IMR-90 (cell line): ENCODE data around the gene CCND1. TPM values are rescaled to one million over a fixed set of nuclear protein-coding genes. Genes with fewer than 3 reads are reported as not detected.

Experiments
- ATAC-seq: fragments of 200-7000 bp; cut with Tn5 transposase; 2 replicates; pipeline ENCODE4 v1.9.1; 2020; ENCODE audit warnings: low read depth, mild to moderate bottlenecking, moderate library complexity
- BruUV-seq: library from RNA; stranded (reverse); fragments of 400-500 nt; replicated peaks from 2 replicates; lab custom pipeline; 2021; lab: Mats Ljungman, UMichigan
- CTCF ChIA-PET: fragments of 300-600 bp; formaldehyde crosslinking; extraction: SDS; loops from one replicate; lab custom pipeline; 2021; ENCODE audit warnings: antibody characterized with exemption; lab: Yijun Ruan, JAX
- POLR2A ChIA-PET: fragments of 300-600 bp; sonication (Branson Sonifier 250); formaldehyde crosslinking; loops from one replicate; lab custom pipeline; 2022; ENCODE audit warnings: antibody characterized with exemption; ENCODE audit not compliant: unreplicated experiment; lab: Charles Lee
- DNase-seq: peaks from one replicate; pipeline ENCODE4 v3.0.0; 2013
- H2AFZ ChIP-seq: replicated peaks from 2 replicates; pipeline ENCODE3; 2013; ENCODE audit warnings: low read length, mild to moderate bottlenecking; ENCODE audit not compliant: poor library complexity
- H2AK5ac ChIP-seq: 2 replicates; pipeline ENCODE4 v1.6.1; 2013; ENCODE audit warnings: low read depth, low read length, inconsistent platforms
- H2AK9ac ChIP-seq: replicated peaks from 2 replicates; pipeline ENCODE3; 2013; ENCODE audit warnings: mild to moderate bottlenecking, low read depth, low read length, moderate library complexity; ENCODE audit not compliant: poor library complexity
- H2BK120ac ChIP-seq: 2 replicates; pipeline ENCODE4 v1.6.1; 2013; ENCODE audit warnings: low read depth, low read length, inconsistent platforms
- H2BK15ac ChIP-seq: 3 replicates; pipeline ENCODE4 v1.6.1; 2013; ENCODE audit warnings: low read depth, low read length, inconsistent platforms
- H2BK20ac ChIP-seq: 2 replicates; pipeline ENCODE4 v1.6.1; 2013; ENCODE audit warnings: low read depth, mild to moderate bottlenecking, inconsistent platforms, low read length, moderate library complexity
- H2BK5ac ChIP-seq: 2 replicates; pipeline ENCODE4 v1.6.1; 2013; ENCODE audit warnings: mild to moderate bottlenecking, low read depth, low read length, inconsistent platforms; ENCODE audit not compliant: poor library complexity, severe bottlenecking
- H3K14ac ChIP-seq: replicated peaks from 2 replicates; pipeline ENCODE4 v1.6.1; 2013; ENCODE audit warnings: low read depth, low read length, inconsistent platforms
- H3K18ac ChIP-seq: 2 replicates; pipeline ENCODE4 v1.6.1; 2013; ENCODE audit warnings: low read depth, low read length, control low read depth
- H3K23ac ChIP-seq: 2 replicates; pipeline ENCODE4 v1.6.1; 2013; ENCODE audit warnings: low read depth, low read length, inconsistent platforms
- H3K27ac ChIP-seq: 2 replicates; pipeline ENCODE4 v1.5.1; 2013; ENCODE audit warnings: mild to moderate bottlenecking, control low read depth, low read length; ENCODE audit not compliant: insufficient read depth
- H3K27me3 ChIP-seq: 2 replicates; pipeline ENCODE4 v1.6.1; 2013; ENCODE audit warnings: low read length; ENCODE audit not compliant: control insufficient read depth, insufficient read depth
- H3K36me3 ChIP-seq: 2 replicates; pipeline ENCODE4 v1.6.1; 2013; ENCODE audit warnings: low read length, mixed read lengths; ENCODE audit not compliant: control insufficient read depth, insufficient read depth
- H3K4ac ChIP-seq: 2 replicates; pipeline ENCODE4 v1.6.1; 2013; ENCODE audit warnings: low read depth, low read length, inconsistent platforms
- H3K4me1 ChIP-seq: 2 replicates; pipeline ENCODE4 v1.6.1; 2013; ENCODE audit warnings: low read length, mixed read lengths; ENCODE audit not compliant: control insufficient read depth, insufficient read depth
- H3K4me2 ChIP-seq: 2 replicates; pipeline ENCODE4 v1.6.1; 2013; ENCODE audit warnings: low read depth, mild to moderate bottlenecking, control low read depth, low read length, moderate library complexity
- H3K4me3 ChIP-seq: 2 replicates; pipeline ENCODE4 v1.5.1; 2013; ENCODE audit warnings: low read depth, mild to moderate bottlenecking, control low read depth, low read length, moderate library complexity; ENCODE audit not compliant: insufficient read depth
- H3K56ac ChIP-seq: 2 replicates; pipeline ENCODE4 v1.6.1; 2013; ENCODE audit warnings: low read length, inconsistent platforms; ENCODE audit not compliant: insufficient read depth; ENCODE audit errors: extremely low read depth
- H3K79me1 ChIP-seq, 2 experiments: 2 replicates each; pipeline ENCODE4 v1.6.1; 2013; ENCODE audit warnings: low read length in 2 of 2, inconsistent platforms in 1 of 2, low read depth in 1 of 2
- H3K9ac ChIP-seq: 2 replicates; pipeline ENCODE4 v1.6.1; 2013; ENCODE audit warnings: low read depth, low read length, control low read depth
- H3K9me1 ChIP-seq: 2 replicates; pipeline ENCODE4 v1.6.1; 2013; ENCODE audit warnings: low read length, inconsistent platforms; ENCODE audit not compliant: insufficient read depth
- H3K9me3 ChIP-seq: 2 replicates; pipeline ENCODE4 v1.6.1; 2013; ENCODE audit warnings: low read length; ENCODE audit not compliant: control insufficient read depth, insufficient read depth
- H4K20me1 ChIP-seq: 2 replicates; pipeline ENCODE4 v1.6.1; 2013; ENCODE audit warnings: low read length, inconsistent platforms; ENCODE audit not compliant: insufficient read depth
- H4K5ac ChIP-seq: 2 replicates; pipeline ENCODE4 v1.6.1; 2013; ENCODE audit warnings: mild to moderate bottlenecking, low read depth, low read length, control low read depth
- H4K8ac ChIP-seq, 2 experiments: 2 replicates each; pipeline ENCODE4 v1.6.1; 2013; ENCODE audit warnings: low read depth in 2 of 2, low read length in 2 of 2, control low read depth in 1 of 2, inconsistent platforms in 1 of 2
- H4K91ac ChIP-seq: 2 replicates; pipeline ENCODE4 v1.6.1; 2013; ENCODE audit warnings: low read depth, low read length, inconsistent platforms; ENCODE audit not compliant: insufficient read depth
- BHLHE40 ChIP-seq: fragments of 150-350 bp; IDR thresholded peaks from 2 replicates; pipeline ENCODE4 v1.6.1; 2016; ENCODE audit warnings: mild to moderate bottlenecking, low read depth, low read length
- CHD1 ChIP-seq: IDR thresholded peaks from 2 replicates; pipeline ENCODE4 v1.6.1; 2012; ENCODE audit warnings: low read depth, low read length, improper control_type of control experiment
- FOS ChIP-seq: fragments of 150-350 bp; IDR thresholded peaks from 2 replicates; pipeline ENCODE4 v1.6.1; 2016; ENCODE audit warnings: low read depth, low read length
- MAFK ChIP-seq: IDR thresholded peaks from 2 replicates; pipeline ENCODE4 v1.6.1; 2012; ENCODE audit warnings: low read depth, low read length, improper control_type of control experiment
- MAZ ChIP-seq: IDR thresholded peaks from 2 replicates; pipeline ENCODE4 v1.6.1; 2012; ENCODE audit warnings: low read depth, mild to moderate bottlenecking, low read length, improper control_type of control experiment, moderate library complexity, borderline replicate concordance
- MXI1 ChIP-seq: IDR thresholded peaks from 2 replicates; pipeline ENCODE4 v1.6.1; 2012; ENCODE audit warnings: low read depth, mild to moderate bottlenecking, low read length, moderate library complexity, borderline replicate concordance
- POLR2A ChIP-seq: IDR thresholded peaks from 2 replicates; pipeline ENCODE4 v1.6.1; 2012; ENCODE audit warnings: mild to moderate bottlenecking, low read depth, low read length
- RCOR1 ChIP-seq: IDR thresholded peaks from 2 replicates; pipeline ENCODE4 v1.6.1; 2012; ENCODE audit warnings: mild to moderate bottlenecking, low read length, improper control_type of control experiment; ENCODE audit not compliant: insufficient replicate concordance
- RFX5 ChIP-seq: IDR thresholded peaks from 2 replicates; pipeline ENCODE4 v1.8.0; 2012; ENCODE audit warnings: low read depth, mild to moderate bottlenecking, low read length, moderate library complexity
- WGBS, 2 experiments: methylation state at CpG; one replicate each; pipeline versions ENCODE4 v1.1.5 to v1.1.7; 2013; ENCODE audit warnings: missing lambda C conversion rate in 2 of 2; ENCODE audit not compliant: insufficient read length in 1 of 2; ENCODE audit errors: extremely low coverage in 2 of 2; 5-methylcytosine and 5-hydroxymethylcytosine counted together
- dilution Hi-C: fragments of 300-500 bp; cut with HindIII; formaldehyde crosslinking; loops from one replicate; pipeline ENCODE4 v1.14.3; 2018; ENCODE audit warnings: low sequenced_read_pairs; ENCODE audit not compliant: unreplicated experiment
- in situ Hi-C: fragments of 300-500 bp; cut with MboI; formaldehyde crosslinking; loops from 3 replicates; pipeline ENCODE4 v1.14.3; 2019; ENCODE audit warnings: low sequenced_read_pairs, inconsistent platforms, mixed read lengths
- intact Hi-C: fragments of 100-400 bp; cut with micrococcal nuclease; formaldehyde crosslinking; loops from 2 replicates; pipeline ENCODE4 v1.10.0; 2022
- polyA plus RNA-seq, 3 experiments: library from polyadenylated mRNA; depleted of rRNA; stranded (reverse); fragments of >200 nt; gene quantifications; 2 replicates each; pipeline ENCODE4 v1.2.3, GENCODE V29; 2012; ENCODE audit warnings: low replicate concordance in 1 of 3
- total RNA-seq: library from RNA; depleted of rRNA; stranded (reverse); fragments of >200 nt; gene quantifications from 2 replicates; pipeline ENCODE4 v1.2.3, GENCODE V29; 2012
- TF ChIP-seq, protein P1 (sequence below): fragments of 150-350 bp; IDR thresholded peaks from 2 replicates; pipeline ENCODE4 v1.6.1; 2017; ENCODE audit warnings: mild to moderate bottlenecking, antibody characterized with exemption, low read length, low read depth
- TF ChIP-seq, protein P2 (sequence below): fragments of 150-350 bp; IDR thresholded peaks from 2 replicates; pipeline ENCODE4 v1.6.1; 2016; ENCODE audit warnings: low read depth, mild to moderate bottlenecking, low read length, moderate library complexity, borderline replicate concordance
- TF ChIP-seq, protein P3 (sequence below): conservative IDR thresholded peaks from 2 replicates; pipeline ENCODE4 v1.5.1; 2012; ENCODE audit warnings: mild to moderate bottlenecking, low read depth, low read length, improper control_type of control experiment

CCND1 gene
- total and polyA plus RNA-seq, 2 of the 4 experiments (the other 2 are of a cell fraction) = 481 to 748 TPM

DNA sequence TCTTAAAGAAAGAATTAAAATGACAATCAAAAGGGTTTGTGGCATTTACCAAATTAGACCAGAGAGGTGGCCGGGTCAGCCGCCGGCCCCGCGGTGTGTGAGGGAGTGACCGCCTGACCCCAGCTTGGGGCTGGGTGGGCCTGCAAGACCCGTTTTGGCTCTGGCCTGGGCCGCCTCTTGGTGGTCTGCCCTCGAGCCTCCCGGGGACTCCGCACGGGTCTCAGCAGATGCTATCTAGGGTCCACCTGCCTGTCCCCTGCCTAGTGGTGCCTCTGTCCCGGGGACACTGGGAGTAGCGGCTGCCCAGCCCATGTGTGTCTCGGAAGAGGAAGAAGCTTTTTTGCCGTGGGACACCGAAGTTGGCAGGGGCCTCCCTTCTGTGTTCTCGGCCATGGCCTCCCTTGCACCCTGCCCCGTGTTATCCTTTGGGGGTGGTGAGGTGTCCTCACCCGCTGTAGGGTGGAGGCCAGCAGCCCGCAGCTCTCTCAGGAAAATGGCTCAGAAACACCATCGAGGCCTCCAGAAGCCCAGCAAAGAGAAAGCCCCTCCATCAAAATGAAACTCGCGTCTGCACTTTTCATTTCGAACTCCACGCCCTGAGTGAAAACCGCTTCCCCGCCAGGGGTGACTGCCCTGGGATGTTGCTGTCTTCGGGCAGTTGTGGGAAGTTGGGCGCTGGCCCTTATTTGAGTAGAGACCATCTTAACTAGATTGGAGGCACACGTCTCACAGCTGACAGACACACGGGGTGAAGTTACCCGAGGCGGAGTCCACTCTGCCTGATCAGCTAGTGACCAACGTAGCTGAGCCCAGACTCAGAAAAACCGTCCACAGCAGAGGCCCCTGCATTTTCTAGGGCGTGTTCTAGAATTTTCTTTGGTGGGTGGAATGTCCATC, 8.0 kb downstream of the CCND1 start:
- no peak overlapping the region for H3K4ac ChIP-seq
- no peaks in the 10 kb centered on the region; the same call in 1 of the 2 replicates for H3K9me1 ChIP-seq
- no peak overlapping the region for H3K4me3 ChIP-seq
- DNase-seq (no peak), ATAC-seq (no peak)
- H3K36me3 ChIP-seq = peaks cover 86% of the 10 kb centered on the region
- in situ Hi-C loops (no loop called here), intact Hi-C loops (loop anchor here (10.0 kb wide), 1 partner anchor 744 kb away; the partner anchor contains the start of genes IGHMBP2 and MRPL21), dilution Hi-C loops (no loop called here)
- H3K23ac ChIP-seq = no peak overlapping the region
- WGBS, 2 experiments = 89% methylated on average over 16 of the region's 37 CpGs; no CpG with 5 or more reads in 1 of the 2 experiments
- no peaks in the 10 kb centered on the region for H3K9me3 ChIP-seq
- no peak overlapping the region for H3K27ac ChIP-seq
- TF ChIP-seq, protein P1, sequence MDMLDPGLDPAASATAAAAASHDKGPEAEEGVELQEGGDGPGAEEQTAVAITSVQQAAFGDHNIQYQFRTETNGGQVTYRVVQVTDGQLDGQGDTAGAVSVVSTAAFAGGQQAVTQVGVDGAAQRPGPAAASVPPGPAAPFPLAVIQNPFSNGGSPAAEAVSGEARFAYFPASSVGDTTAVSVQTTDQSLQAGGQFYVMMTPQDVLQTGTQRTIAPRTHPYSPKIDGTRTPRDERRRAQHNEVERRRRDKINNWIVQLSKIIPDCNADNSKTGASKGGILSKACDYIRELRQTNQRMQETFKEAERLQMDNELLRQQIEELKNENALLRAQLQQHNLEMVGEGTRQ = no peak
- TF ChIP-seq FOS = no peak
- no peak for TF ChIP-seq CHD1
- TF ChIP-seq POLR2A = no peak
- TF ChIP-seq, protein P2, sequence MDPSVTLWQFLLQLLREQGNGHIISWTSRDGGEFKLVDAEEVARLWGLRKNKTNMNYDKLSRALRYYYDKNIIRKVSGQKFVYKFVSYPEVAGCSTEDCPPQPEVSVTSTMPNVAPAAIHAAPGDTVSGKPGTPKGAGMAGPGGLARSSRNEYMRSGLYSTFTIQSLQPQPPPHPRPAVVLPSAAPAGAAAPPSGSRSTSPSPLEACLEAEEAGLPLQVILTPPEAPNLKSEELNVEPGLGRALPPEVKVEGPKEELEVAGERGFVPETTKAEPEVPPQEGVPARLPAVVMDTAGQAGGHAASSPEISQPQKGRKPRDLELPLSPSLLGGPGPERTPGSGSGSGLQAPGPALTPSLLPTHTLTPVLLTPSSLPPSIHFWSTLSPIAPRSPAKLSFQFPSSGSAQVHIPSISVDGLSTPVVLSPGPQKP = no peak
- no peak for TF ChIP-seq MAFK
- no peak for TF ChIP-seq BHLHE40
- TF ChIP-seq, protein P3, sequence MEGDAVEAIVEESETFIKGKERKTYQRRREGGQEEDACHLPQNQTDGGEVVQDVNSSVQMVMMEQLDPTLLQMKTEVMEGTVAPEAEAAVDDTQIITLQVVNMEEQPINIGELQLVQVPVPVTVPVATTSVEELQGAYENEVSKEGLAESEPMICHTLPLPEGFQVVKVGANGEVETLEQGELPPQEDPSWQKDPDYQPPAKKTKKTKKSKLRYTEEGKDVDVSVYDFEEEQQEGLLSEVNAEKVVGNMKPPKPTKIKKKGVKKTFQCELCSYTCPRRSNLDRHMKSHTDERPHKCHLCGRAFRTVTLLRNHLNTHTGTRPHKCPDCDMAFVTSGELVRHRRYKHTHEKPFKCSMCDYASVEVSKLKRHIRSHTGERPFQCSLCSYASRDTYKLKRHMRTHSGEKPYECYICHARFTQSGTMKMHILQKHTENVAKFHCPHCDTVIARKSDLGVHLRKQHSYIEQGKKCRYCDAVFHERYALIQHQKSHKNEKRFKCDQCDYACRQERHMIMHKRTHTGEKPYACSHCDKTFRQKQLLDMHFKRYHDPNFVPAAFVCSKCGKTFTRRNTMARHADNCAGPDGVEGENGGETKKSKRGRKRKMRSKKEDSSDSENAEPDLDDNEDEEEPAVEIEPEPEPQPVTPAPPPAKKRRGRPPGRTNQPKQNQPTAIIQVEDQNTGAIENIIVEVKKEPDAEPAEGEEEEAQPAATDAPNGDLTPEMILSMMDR = no peak
- TF ChIP-seq MAZ = no peak
- TF ChIP-seq RCOR1 = no peak
- no peak for TF ChIP-seq RFX5
- TF ChIP-seq MXI1 = no peak
- POLR2A ChIA-PET = no interaction called here
- no peak overlapping the region; the same call in 1 of the 2 replicates for H2BK20ac ChIP-seq
- H2BK15ac ChIP-seq = no peak overlapping the region
- no peak overlapping the region for H3K9ac ChIP-seq
- peaks cover 21 to 83% of the 10 kb centered on the region in 2 experiments for H3K79me1 ChIP-seq
- peaks cover 18% of the 10 kb centered on the region for H3K4me1 ChIP-seq
- no peak overlapping the region for H4K8ac ChIP-seq
- no peak overlapping the region for H3K14ac ChIP-seq
- H3K56ac ChIP-seq = no peak overlapping the region
- no peak overlapping the region for H2BK120ac ChIP-seq
- no peak overlapping the region for H2AK5ac ChIP-seq
- no peak overlapping the region for H4K5ac ChIP-seq
- H3K4me2 ChIP-seq = no peak overlapping the region
- H3K18ac ChIP-seq = no peak overlapping the region
- no peak overlapping the region for H2BK5ac ChIP-seq
- BruUV-seq = no TSS peak
- H2AFZ ChIP-seq = no peak overlapping the region
- no peaks in the 10 kb centered on the region for H3K27me3 ChIP-seq
- no peak overlapping the region for H4K91ac ChIP-seq
- no peak overlapping the region for H2AK9ac ChIP-seq
- H4K20me1 ChIP-seq = peaks cover 99% of the 10 kb centered on the region
- CTCF ChIA-PET = interaction anchor here (1.0 kb wide), 1 partner anchor 517 kb away, joined by 5 read pairs; no protein-coding TSS in a partner anchor
